H1 (cell line): ENCODE data around the gene PIK3R5.

Experiments
- CTCF ChIP-seq, 3 experiments: IDR thresholded peaks; 1 replicate in 2 of 3; 2 replicates in 1 of 3; pipeline versions ENCODE4 v1.5.1 to v1.6.1; 2011; ENCODE audit warnings: low read length in 3 of 3, mild to moderate bottlenecking in 3 of 3, inconsistent platforms in 2 of 3, low read depth in 1 of 3, moderate library complexity in 1 of 3; ENCODE audit not compliant: insufficient read depth in 1 of 3; ENCODE audit errors: control extremely low read depth in 1 of 3
- EGR1 ChIP-seq: IDR thresholded peaks from 2 replicates; pipeline ENCODE4 v1.6.1; 2011; ENCODE audit warnings: low read depth, low read length, borderline replicate concordance
- EZH2 ChIP-seq: fragments of 200-600 bp; sonication (generic); IDR thresholded peaks from 2 replicates; pipeline ENCODE4 v1.7.1; 2012; ENCODE audit warnings: low read depth, mild to moderate bottlenecking, moderate library complexity, low read length, inconsistent platforms; ENCODE audit not compliant: severe bottlenecking
- GABPA ChIP-seq: IDR thresholded peaks from 2 replicates; pipeline ENCODE4 v1.6.1; 2011; ENCODE audit warnings: mild to moderate bottlenecking, low read length, moderate library complexity, borderline replicate concordance; ENCODE audit not compliant: insufficient read depth
- JUND ChIP-seq: IDR thresholded peaks from 2 replicates; pipeline ENCODE4 v1.6.1; 2011; ENCODE audit warnings: mild to moderate bottlenecking, improper control_type of control experiment, low read length
- KDM5A ChIP-seq: fragments of 200-600 bp; IDR thresholded peaks from 2 replicates; pipeline ENCODE4 v1.7.1; 2012; ENCODE audit warnings: mild to moderate bottlenecking, low read length, inconsistent platforms, mixed read lengths
- SIN3A ChIP-seq, 2 experiments: IDR thresholded peaks in 1 of 2; conservative IDR thresholded peaks in 1 of 2; 2 replicates each; pipeline ENCODE4 v1.6.1; 2011 to 2012; ENCODE audit warnings: low read length in 2 of 2, improper control_type of control experiment in 1 of 2, low read depth in 1 of 2, mild to moderate bottlenecking in 1 of 2
- SIX5 ChIP-seq: IDR thresholded peaks from 2 replicates; pipeline ENCODE4 v1.6.1; 2011; ENCODE audit warnings: mild to moderate bottlenecking, low read depth, low read length
- SP2 ChIP-seq: IDR thresholded peaks from 2 replicates; pipeline ENCODE4 v1.6.1; 2012; ENCODE audit warnings: mild to moderate bottlenecking, low read length, inconsistent platforms
- TAF1 ChIP-seq: IDR thresholded peaks from 2 replicates; pipeline ENCODE4 v1.6.1; 2011; ENCODE audit warnings: mild to moderate bottlenecking, low read depth, low read length
- USF2 ChIP-seq: IDR thresholded peaks from 2 replicates; pipeline ENCODE4 v1.6.1; 2011; ENCODE audit warnings: low read length, improper control_type of control experiment

DNA sequence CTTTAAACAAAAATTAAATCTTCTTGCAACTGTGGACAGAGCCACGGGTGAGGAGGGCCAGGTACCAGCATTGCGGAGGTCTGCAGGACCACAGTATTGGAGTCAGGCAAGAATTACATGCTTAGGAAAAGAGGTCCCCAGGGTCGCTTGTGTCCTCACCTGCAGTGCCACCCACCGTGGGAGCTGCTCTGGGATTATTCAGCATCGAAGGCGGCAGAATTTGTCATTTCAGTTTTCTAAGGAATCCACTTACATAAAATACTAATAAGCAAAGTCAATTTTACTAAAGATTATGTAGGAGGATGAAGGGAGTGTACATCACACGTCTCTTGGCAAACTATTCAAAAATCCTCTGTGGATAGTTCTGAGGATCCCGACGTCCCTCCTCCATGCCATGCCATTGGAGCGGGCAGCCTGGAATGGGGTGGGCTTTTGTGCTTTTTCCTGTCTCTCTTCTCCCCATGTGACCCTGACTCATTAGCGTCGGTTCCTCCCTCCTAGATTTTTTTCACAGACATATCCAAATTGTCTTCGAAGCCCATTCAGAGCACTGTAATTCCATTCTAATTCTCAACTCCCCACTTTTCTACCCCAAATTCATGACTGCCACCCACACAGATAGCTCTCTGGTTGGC is 95.0 kb downstream of the PIK3R5 start:
- no peak for TF ChIP-seq SIX5
- no peak for TF ChIP-seq EGR1
- TF ChIP-seq JUND = no peak
- TF ChIP-seq TAF1 = no peak
- no peak for TF ChIP-seq GABPA
- no peak for TF ChIP-seq CTCF (IDR thresholded peaks at IDR 0.05; ENCODE audit: control extremely low read depth in 1 of 3, insufficient read depth in 1 of 3, low read depth in 1 of 3, low read length in 3 of 3)
- TF ChIP-seq EZH2 = no peak
- no peak for TF ChIP-seq SP2
- no peak for TF ChIP-seq SIN3A (conservative IDR thresholded peaks at IDR 0.05 in 1 of 2, IDR thresholded peaks at IDR 0.05 in 1 of 2; ENCODE audit: low read depth in 1 of 2, low read length in 2 of 2)
- TF ChIP-seq KDM5A = no peak
- TF ChIP-seq USF2 = no peak
